Keratinocyte (primary cell): Measurements from ENCODE around the gene ONECUT1. TPM values are rescaled to one million over a fixed set of nuclear protein-coding genes. Genes with fewer than 3 reads are reported as not detected.

Source experiments
- DNase-seq: peaks from one replicate; pipeline ENCODE4 v3.0.0-alpha.2; 2011; ENCODE audit warnings: low read depth, missing footprints, low spot score
- FAIRE-seq: peaks from 2 replicates; lab custom pipeline; 2011; peaks lifted over from hg19 to GRCh38; lab: Jason Lieb, UNC
- H2AFZ ChIP-seq: 2 replicates; pipeline ENCODE4 v1.6.0; 2012; ENCODE audit warnings: low read length, control low read depth, inconsistent platforms; ENCODE audit not compliant: control insufficient read depth
- H3K27ac ChIP-seq: 2 replicates; pipeline ENCODE4 v1.5.1; 2011; ENCODE audit warnings: low read length; ENCODE audit not compliant: control insufficient read depth, insufficient read depth
- H3K27me3 ChIP-seq: 3 replicates; pipeline ENCODE4 v1.6.0; 2011; ENCODE audit warnings: low read length; ENCODE audit not compliant: control insufficient read depth, insufficient read depth; ENCODE audit errors: extremely low read depth
- H3K36me3 ChIP-seq, 2 experiments: 2 replicates in 1 of 2; 3 replicates in 1 of 2; pipeline ENCODE4 v1.5.1; 2011; ENCODE audit warnings: low read length in 2 of 2, mild to moderate bottlenecking in 1 of 2; ENCODE audit not compliant: control insufficient read depth in 2 of 2, insufficient read depth in 2 of 2; ENCODE audit errors: extremely low read depth in 1 of 2
- H3K4me1 ChIP-seq: 3 replicates; pipeline ENCODE4 v1.5.1; 2011; ENCODE audit warnings: low read length; ENCODE audit not compliant: control insufficient read depth, insufficient read depth; ENCODE audit errors: extremely low read depth
- H3K4me2 ChIP-seq: 3 replicates; pipeline ENCODE4 v1.6.0; 2011; ENCODE audit warnings: low read depth, low read length; ENCODE audit not compliant: control insufficient read depth, insufficient read depth; ENCODE audit errors: extremely low read depth
- H3K4me3 ChIP-seq, 3 experiments: fragments of 200-600 bp in 1 of 3; sonication (generic) in 1 of 3; 2 replicates in 2 of 3; 3 replicates in 1 of 3; pipeline ENCODE4 v1.5.1; 2011 to 2016; ENCODE audit warnings: low read length in 3 of 3, mild to moderate bottlenecking in 3 of 3, control low read depth in 2 of 3, inconsistent platforms in 1 of 3, low read depth in 1 of 3, mixed read lengths in 1 of 3, mixed run types in 1 of 3, moderate library complexity in 1 of 3; ENCODE audit not compliant: control insufficient read depth in 2 of 3, insufficient read depth in 2 of 3; ENCODE audit errors: extremely low read depth in 1 of 3
- H3K79me2 ChIP-seq: 2 replicates; pipeline ENCODE4 v1.6.0; 2012; ENCODE audit warnings: low read length; ENCODE audit not compliant: control insufficient read depth, insufficient read depth
- H3K9ac ChIP-seq: 3 replicates; pipeline ENCODE4 v1.6.0; 2011; ENCODE audit warnings: low read length; ENCODE audit not compliant: control insufficient read depth, insufficient read depth; ENCODE audit errors: extremely low read depth
- H3K9me1 ChIP-seq: 3 replicates; pipeline ENCODE4 v1.6.0; 2011; ENCODE audit warnings: low read length; ENCODE audit not compliant: control insufficient read depth, insufficient read depth; ENCODE audit errors: extremely low read depth
- H3K9me3 ChIP-seq: 2 replicates; pipeline ENCODE4 v1.5.1; 2012; ENCODE audit warnings: low read depth, low read length; ENCODE audit not compliant: control insufficient read depth
- H4K20me1 ChIP-seq: 3 replicates; pipeline ENCODE4 v1.6.0; 2011; ENCODE audit warnings: low read length; ENCODE audit not compliant: control insufficient read depth, insufficient read depth; ENCODE audit errors: extremely low read depth
- EZH2 ChIP-seq: IDR thresholded peaks from one replicate; pipeline ENCODE4 v1.6.1; 2012; ENCODE audit warnings: inconsistent platforms, mild to moderate bottlenecking, low read length, moderate library complexity
- dilution Hi-C: fragments of 300-500 bp; cut with MboI; formaldehyde crosslinking; loops from one replicate; pipeline ENCODE4 v1.7.0; 2020; ENCODE audit warnings: low sequenced_read_pairs; ENCODE audit not compliant: extremely low pct_ligation_motif_present
- polyA plus RNA-seq, 5 experiments: library from polyadenylated mRNA; depleted of rRNA in 3 of 5; stranded (reverse) in 3 of 5; stranded (forward) in 1 of 5; unstranded in 1 of 5; fragments of >200 nt; gene quantifications; 1 replicate in 1 of 5; 2 replicates in 3 of 5; 3 replicates in 1 of 5; pipeline versions ENCODE4 v1.2.1 to v1.2.3, GENCODE V29; 2011 to 2012; ENCODE audit warnings: missing spikeins in 2 of 5, low read depth in 1 of 5, low replicate concordance in 1 of 5
- TF ChIP-seq, protein P1 (sequence below), 3 experiments: IDR thresholded peaks in 1 of 3; conservative IDR thresholded peaks in 1 of 3; optimal IDR thresholded peaks in 1 of 3; 2 replicates in 2 of 3; 3 replicates in 1 of 3; pipeline versions ENCODE3 to v1.5.1; 2011; ENCODE audit warnings: low read length in 3 of 3, mild to moderate bottlenecking in 3 of 3, moderate library complexity in 2 of 3, control low read depth in 1 of 3, inconsistent platforms in 1 of 3; ENCODE audit not compliant: insufficient read depth in 2 of 3; ENCODE audit errors: extremely low read depth in 1 of 3

ONECUT1 gene
- polyA plus RNA-seq, 1 donor (not counting 4 experiments of a cell fraction or from before 2014, with no cell fraction given), result not detected

- Histone ChIP-seq H3K9me3 (no peaks in the 10 kb centered on the region), H3K79me2 (no peaks in the 10 kb centered on the region), H2AFZ (peak overlapping the region; percentile 62), H3K27ac (peak overlapping the region; percentile 59), H3K9ac (peak overlapping the region; percentile 23), H3K4me1 (peaks cover 18% of the 10 kb centered on the region), H3K36me3 (no peaks in the 10 kb centered on the region), H4K20me1 (no peaks in the 10 kb centered on the region), H3K4me2 (peak overlapping the region; percentile 35), H3K27me3 (no peaks in the 10 kb centered on the region), H3K4me3 (no peak overlapping the region), H3K9me1 (no peaks in the 10 kb centered on the region)
- no peak for TF ChIP-seq EZH2
- TF ChIP-seq, protein P1, sequence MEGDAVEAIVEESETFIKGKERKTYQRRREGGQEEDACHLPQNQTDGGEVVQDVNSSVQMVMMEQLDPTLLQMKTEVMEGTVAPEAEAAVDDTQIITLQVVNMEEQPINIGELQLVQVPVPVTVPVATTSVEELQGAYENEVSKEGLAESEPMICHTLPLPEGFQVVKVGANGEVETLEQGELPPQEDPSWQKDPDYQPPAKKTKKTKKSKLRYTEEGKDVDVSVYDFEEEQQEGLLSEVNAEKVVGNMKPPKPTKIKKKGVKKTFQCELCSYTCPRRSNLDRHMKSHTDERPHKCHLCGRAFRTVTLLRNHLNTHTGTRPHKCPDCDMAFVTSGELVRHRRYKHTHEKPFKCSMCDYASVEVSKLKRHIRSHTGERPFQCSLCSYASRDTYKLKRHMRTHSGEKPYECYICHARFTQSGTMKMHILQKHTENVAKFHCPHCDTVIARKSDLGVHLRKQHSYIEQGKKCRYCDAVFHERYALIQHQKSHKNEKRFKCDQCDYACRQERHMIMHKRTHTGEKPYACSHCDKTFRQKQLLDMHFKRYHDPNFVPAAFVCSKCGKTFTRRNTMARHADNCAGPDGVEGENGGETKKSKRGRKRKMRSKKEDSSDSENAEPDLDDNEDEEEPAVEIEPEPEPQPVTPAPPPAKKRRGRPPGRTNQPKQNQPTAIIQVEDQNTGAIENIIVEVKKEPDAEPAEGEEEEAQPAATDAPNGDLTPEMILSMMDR (optimal IDR thresholded peaks at IDR 0.05 in 1 of 3, IDR thresholded peaks at IDR 0.05 in 1 of 3, conservative IDR thresholded peaks at IDR 0.05 in 1 of 3; ENCODE audit: extremely low read depth in 1 of 3, insufficient read depth in 2 of 3, low read length in 3 of 3), result no peak
- DNase-seq, result no peak
- FAIRE-seq, result no peak
- dilution Hi-C loops, result no loop called here
Observed at GRCh38 chr15:52728899-52729298, 61.2 kb downstream of the ONECUT1 start.

DNA sequence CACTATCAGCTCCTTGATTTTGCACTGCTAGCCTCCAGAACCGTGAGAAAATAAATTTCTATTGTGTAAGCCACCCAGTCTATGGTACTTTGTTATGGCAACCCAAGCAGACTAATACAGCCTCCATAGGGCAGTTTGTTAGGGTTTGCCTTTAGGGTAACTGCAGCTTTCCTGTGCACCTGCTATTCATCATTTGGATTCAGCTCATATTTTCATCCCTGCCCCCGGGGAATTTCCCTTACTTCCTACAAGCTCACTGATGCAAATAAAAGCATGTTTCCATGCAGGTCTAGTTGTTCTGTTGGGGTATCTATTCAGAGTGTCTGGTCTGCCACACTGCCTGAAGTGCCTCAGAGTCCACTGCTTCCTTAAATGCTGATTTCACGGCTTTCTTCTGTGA lies 62.3 kb downstream of the ONECUT1 start:
- Histone ChIP-seq H3K9me3 (no peaks in the 10 kb centered on the region), H3K27me3 (no peaks in the 10 kb centered on the region), H3K36me3 (no peaks in the 10 kb centered on the region), H3K4me3 (no peak overlapping the region), H4K20me1 (no peaks in the 10 kb centered on the region), H3K27ac (no peak overlapping the region), H2AFZ (no peak overlapping the region), H3K9me1 (no peaks in the 10 kb centered on the region), H3K4me2 (no peak overlapping the region), H3K4me1 (peaks cover 18% of the 10 kb centered on the region), H3K9ac (no peak overlapping the region), H3K79me2 (no peaks in the 10 kb centered on the region)
- FAIRE-seq (no peak), DNase-seq (no peak)
- TF ChIP-seq EZH2, result no peak
- TF ChIP-seq, protein P1 (optimal IDR thresholded peaks at IDR 0.05 in 1 of 3, IDR thresholded peaks at IDR 0.05 in 1 of 3, conservative IDR thresholded peaks at IDR 0.05 in 1 of 3; ENCODE audit: extremely low read depth in 1 of 3, insufficient read depth in 2 of 3, low read length in 3 of 3), result no peak
- dilution Hi-C loops, result no loop called here
